Fibroblast of villous mesenchyme (primary cell): ENCODE measurements around the gene SYT1. TPM values are rescaled to one million over a fixed set of nuclear protein-coding genes. Genes with fewer than 3 reads are reported as not detected.
A peak's percentile ranks its signal among the peaks of the same experiment; 100 is the strongest.

ENCODE experiments used
- DNase-seq: peaks from one replicate; pipeline ENCODE4 v3.0.0-alpha.2; 2010; ENCODE audit warnings: low read depth
- H3K4me3 ChIP-seq: 2 replicates; pipeline ENCODE4 v1.5.1; 2011; ENCODE audit warnings: low read depth, mild to moderate bottlenecking, low read length
- total RNA-seq: library from RNA; depleted of rRNA; stranded (reverse); fragments of >200 nt; gene quantifications from 2 replicates; pipeline ENCODE4 v1.2.3, GENCODE V29; 2012
- TF ChIP-seq, protein P1 (sequence below): IDR thresholded peaks from 2 replicates; pipeline ENCODE4 v1.5.1; 2012; ENCODE audit warnings: low read depth, mild to moderate bottlenecking, low read length; ENCODE audit not compliant: insufficient read depth

SYT1 gene
- total RNA-seq, 1 donor: 3.9 TPM

DNA sequence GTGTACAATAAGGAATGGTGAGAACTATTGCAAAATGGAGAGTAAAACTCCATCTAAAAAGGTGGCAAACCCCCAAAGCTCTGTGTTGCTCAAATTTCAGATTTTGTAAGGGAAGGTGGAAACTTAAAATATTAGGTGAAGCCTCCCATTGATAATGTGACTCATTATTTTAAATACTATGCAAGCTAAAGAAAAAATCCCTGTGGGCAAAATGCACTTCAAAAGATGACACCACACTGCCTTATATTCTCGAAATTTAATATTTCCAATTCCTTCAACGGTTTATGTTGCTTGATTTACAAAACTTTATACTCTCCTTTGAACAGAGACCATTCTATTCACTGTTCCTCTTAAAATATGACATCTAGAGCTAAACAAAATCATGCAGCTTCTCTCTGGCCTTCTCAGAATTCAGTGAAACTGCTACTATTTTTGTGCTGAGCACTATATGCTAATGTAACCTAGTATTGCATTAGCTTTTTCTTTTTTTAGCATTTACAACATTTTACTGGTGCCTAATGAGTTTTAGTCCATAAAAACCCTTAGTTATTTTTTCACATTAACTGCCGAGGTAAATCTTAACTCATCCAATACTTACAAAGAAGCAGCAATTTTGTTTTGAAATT lies 297.7 kb downstream of the SYT1 start:
- H3K4me3 ChIP-seq: no peak overlapping the region
- DNase-seq: no peak
- TF ChIP-seq, protein P1, sequence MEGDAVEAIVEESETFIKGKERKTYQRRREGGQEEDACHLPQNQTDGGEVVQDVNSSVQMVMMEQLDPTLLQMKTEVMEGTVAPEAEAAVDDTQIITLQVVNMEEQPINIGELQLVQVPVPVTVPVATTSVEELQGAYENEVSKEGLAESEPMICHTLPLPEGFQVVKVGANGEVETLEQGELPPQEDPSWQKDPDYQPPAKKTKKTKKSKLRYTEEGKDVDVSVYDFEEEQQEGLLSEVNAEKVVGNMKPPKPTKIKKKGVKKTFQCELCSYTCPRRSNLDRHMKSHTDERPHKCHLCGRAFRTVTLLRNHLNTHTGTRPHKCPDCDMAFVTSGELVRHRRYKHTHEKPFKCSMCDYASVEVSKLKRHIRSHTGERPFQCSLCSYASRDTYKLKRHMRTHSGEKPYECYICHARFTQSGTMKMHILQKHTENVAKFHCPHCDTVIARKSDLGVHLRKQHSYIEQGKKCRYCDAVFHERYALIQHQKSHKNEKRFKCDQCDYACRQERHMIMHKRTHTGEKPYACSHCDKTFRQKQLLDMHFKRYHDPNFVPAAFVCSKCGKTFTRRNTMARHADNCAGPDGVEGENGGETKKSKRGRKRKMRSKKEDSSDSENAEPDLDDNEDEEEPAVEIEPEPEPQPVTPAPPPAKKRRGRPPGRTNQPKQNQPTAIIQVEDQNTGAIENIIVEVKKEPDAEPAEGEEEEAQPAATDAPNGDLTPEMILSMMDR: no peak

DNA sequence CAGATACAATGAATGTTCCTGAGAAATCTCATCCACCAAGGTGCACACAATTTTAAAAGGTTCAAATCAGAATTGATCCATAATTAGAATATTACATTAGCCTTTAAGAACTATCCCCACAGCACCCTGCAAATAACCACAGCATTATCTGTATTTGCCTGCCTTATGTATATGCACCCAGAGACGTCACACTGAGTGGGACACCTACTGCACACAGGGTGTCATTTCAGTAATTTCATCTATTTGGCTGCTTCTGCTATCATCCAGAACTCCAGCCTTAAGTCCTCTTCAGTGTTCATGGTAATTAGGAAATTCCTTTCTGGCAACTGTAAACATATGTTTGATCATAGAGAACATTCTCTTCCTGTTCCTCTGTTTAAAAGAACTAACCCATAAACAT lies 298.4 kb downstream of the SYT1 start:
- DNase-seq: no peak
- TF ChIP-seq, protein P1: no peak
- no peak overlapping the region for H3K4me3 ChIP-seq

DNA sequence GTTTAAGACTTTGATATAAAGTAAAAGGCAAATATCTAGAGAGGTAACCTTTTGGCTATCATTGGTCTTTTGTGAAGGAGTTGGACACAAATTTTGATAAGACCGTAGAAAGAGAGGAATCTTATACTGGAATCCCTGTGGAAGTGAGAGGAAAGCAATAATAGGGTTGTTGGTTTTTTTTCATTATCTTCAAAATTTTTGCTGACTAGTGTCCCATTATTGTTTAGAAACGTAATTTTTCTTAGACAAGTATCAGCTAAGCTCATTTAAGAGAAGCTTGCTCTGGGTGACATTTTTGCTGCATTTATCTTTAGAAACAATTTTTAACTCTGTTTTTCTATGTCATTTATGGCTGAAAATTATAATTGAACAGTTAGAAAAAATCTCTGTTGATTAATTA lies 300.3 kb downstream of the SYT1 start:
- DNase-seq: no peak
- no peak overlapping the region for H3K4me3 ChIP-seq
- TF ChIP-seq, protein P1: no peak

DNA sequence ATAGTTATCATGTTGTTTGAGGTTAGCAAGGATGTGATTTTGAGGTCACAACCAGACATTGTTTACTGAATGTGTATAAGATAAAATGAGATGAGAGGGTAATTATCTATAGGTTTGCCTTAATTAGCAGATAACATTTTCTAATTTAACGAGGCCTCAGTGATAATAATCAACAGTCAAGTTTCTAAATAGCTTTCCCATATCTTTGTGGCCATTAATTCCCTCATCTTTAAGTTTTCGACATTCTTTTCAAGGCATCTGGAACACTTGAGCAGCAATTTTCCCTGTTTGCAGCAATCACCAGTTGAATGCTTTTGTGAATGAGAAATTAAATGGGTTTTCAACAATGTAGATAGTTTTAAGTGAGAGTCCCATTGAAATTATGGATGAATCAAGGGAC lies 304.1 kb downstream of the SYT1 start:
- H3K4me3 ChIP-seq: no peak overlapping the region
- TF ChIP-seq, protein P1: no peak
- no peak for DNase-seq

DNA sequence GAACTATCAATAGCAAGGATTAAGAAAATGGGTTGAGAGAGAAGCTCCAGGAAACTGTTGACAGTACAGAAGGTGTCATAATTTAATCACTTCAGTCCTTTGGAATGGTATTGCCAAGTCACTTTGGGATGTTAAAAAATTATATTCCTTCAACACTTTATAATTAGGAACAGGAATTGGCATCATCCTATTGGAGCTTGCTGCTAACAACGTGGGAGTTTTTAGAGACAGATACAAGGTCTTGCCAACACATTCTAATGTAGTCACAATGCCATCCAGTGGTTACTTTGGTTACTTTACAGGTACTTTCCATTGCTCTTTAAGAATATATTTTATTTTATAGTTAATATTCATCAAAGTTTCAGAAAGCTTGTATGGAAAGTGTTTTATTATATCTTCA lies 310.1 kb downstream of the SYT1 start:
- TF ChIP-seq, protein P1: peak; percentile 27
- peak; percentile 51 for DNase-seq
- H3K4me3 ChIP-seq: no peak overlapping the region

DNA sequence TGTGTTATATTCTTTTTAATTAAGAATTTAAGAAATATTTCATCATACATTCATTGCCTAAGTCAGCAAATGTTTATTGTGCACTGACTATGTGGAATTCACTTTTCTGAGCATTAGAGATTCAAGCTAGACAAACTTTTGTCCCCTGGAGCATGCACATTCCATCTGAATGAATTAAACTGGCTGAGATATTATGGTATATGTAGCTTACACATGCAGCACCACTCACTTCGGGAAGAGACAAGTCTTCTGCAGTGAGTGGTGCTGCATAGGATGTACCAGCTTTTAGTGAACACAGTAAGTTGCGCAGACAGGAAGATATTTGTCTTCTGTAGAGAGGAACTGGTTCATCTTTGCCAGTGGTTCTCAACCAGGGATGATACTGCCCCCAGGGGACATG lies 318.4 kb downstream of the SYT1 start:
- DNase-seq: no peak
- no peak overlapping the region for H3K4me3 ChIP-seq

DNA sequence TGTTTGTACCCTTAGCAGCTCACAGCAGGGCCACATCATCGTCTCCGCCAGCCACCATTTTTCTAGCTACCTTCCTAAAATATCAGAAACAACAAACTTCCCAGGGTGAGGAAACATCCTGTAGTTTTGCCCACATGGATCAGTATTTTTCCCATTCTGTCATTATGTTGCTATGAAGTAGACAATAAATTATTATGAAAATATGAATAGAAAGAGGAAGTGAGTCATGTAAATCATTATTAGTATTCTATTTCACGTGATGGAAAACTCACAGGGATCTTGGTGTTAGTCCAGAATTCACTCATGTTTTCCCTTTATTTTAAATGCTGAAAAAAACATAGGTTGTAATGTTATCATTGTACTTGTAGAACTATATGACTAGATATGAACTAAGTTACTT lies 319.4 kb downstream of the SYT1 start:
- no peak for DNase-seq
- no peak overlapping the region for H3K4me3 ChIP-seq
- TF ChIP-seq, protein P1: no peak

More for the DNA sequence above, 318.4 kb downstream of the SYT1 start:
- TF ChIP-seq, protein P1: no peak
